K562 (cell line): Measurements from ENCODE around the gene FAM24A.

ENCODE experiments used
- CHD1 ChIP-seq: fragments of 200-600 bp; sonication (generic); IDR thresholded peaks from one replicate; pipeline ENCODE4 v1.6.1; 2012; ENCODE audit warnings: mild to moderate bottlenecking, moderate library complexity, low read length, inconsistent platforms
- CREM ChIP-seq: IDR thresholded peaks from 2 replicates; pipeline ENCODE4 v1.6.1; 2014; ENCODE audit warnings: antibody characterized with exemption, low read depth
- JUNB ChIP-seq: fragments of 450-650 bp; formaldehyde crosslinking; conservative IDR thresholded peaks from 2 replicates; pipeline ENCODE4 v1.4.0; 2020; ENCODE audit warnings: mild to moderate bottlenecking
- MCM5 ChIP-seq: fragments of 450-650 bp; IDR thresholded peaks from 2 replicates; pipeline ENCODE4 v1.6.1; 2016; ENCODE audit warnings: low read depth
- ZNF175 ChIP-seq: fragments of 200-800 bp; sonication (Bioruptor generic); IDR thresholded peaks from 2 replicates; pipeline ENCODE4 v1.6.1; 2016; ENCODE audit warnings: low read depth, mild to moderate bottlenecking, missing genetic modification characterization, missing compliant biosample characterization
- TF ChIP-seq, protein P1 (sequence below), 3 experiments: IDR thresholded peaks in 2 of 3; conservative IDR thresholded peaks in 1 of 3; 2 replicates each; pipeline ENCODE4 v1.5.1; 2011 to 2012; ENCODE audit warnings: low read length in 3 of 3, mild to moderate bottlenecking in 3 of 3, control low read depth in 2 of 3, improper control_type of control experiment in 1 of 3, inconsistent platforms in 1 of 3, low read depth in 1 of 3, mixed read lengths in 1 of 3, moderate library complexity in 1 of 3; ENCODE audit not compliant: insufficient read depth in 2 of 3

DNA sequence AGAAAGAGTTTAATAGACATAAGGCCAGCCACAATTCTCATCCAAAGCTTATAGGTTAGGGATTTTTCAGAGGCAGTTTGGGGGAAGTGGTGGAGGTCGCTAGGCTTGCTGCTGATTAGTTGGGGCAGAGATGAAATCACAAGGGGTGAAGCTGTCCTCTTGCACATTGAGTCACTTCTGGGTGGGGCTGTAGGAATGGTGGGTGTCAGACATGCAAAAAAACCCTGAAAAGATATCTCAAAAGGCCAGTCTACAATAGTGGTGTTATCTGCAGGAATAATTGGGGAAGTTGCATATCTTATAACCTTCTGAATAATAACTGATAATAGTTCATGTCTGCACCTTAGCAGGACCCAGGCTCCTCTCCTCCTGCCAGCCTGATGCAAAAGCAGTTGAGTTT, 33.1 kb upstream of the FAM24A start:
- TF ChIP-seq MCM5 (no peak), CHD1 (no peak), ZNF175 (CRISPR knock-in tag) (no peak), CREM (no peak), JUNB (CRISPR knock-in tag) (no peak)
- TF ChIP-seq, protein P1, sequence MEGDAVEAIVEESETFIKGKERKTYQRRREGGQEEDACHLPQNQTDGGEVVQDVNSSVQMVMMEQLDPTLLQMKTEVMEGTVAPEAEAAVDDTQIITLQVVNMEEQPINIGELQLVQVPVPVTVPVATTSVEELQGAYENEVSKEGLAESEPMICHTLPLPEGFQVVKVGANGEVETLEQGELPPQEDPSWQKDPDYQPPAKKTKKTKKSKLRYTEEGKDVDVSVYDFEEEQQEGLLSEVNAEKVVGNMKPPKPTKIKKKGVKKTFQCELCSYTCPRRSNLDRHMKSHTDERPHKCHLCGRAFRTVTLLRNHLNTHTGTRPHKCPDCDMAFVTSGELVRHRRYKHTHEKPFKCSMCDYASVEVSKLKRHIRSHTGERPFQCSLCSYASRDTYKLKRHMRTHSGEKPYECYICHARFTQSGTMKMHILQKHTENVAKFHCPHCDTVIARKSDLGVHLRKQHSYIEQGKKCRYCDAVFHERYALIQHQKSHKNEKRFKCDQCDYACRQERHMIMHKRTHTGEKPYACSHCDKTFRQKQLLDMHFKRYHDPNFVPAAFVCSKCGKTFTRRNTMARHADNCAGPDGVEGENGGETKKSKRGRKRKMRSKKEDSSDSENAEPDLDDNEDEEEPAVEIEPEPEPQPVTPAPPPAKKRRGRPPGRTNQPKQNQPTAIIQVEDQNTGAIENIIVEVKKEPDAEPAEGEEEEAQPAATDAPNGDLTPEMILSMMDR (IDR thresholded peaks at IDR 0.05 in 2 of 3, conservative IDR thresholded peaks at IDR 0.05 in 1 of 3; ENCODE audit: insufficient read depth in 2 of 3, low read depth in 1 of 3, low read length in 3 of 3) = no peak
